ENCODE data around the gene ZNF609. TPM values are rescaled to one million over a fixed set of nuclear protein-coding genes. Genes with fewer than 3 reads are reported as not detected.
A peak's percentile ranks its signal among the peaks of the same experiment; 100 is the strongest.

The ZNF609 gene
- total and polyA plus RNA-seq, 2 of the 13 experiments (the other 11 are each of a cell fraction or from before 2014, with no cell fraction given): 8.9 to 9.9 TPM

DNA sequence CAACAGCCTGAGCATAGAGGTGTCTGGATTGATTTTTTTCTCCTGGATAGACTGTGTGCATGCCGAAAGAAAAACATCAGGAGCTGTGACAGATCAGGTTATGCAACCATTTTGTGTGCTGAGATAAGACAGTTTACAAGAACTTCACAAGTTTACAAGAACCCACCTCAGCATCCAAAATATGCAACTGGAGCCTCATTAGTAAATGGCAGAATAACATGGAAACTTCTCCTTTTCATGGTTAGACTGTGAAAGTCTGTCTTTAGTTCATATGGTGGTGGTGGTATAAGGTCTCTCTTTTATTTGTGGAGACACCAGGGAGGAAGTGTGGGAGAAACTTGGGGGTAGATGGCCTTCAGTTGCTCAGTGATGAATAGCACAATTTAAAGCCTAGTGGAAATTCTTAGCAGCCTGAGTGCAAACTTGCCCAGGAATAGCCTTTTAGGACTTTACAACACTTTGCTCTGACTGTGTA, 3.7 kb upstream of the ZNF609 start (continued):
- no peak for TF ChIP-seq RARG (CRISPR knock-in tag; IDR thresholded peaks at IDR 0.05; ENCODE audit: low read depth)
- no peak for TF ChIP-seq FOXK2 (IDR thresholded peaks at IDR 0.05)
- no peak for TF ChIP-seq HES4 (CRISPR knock-in tag; IDR thresholded peaks at IDR 0.05; ENCODE audit: borderline replicate concordance)
- TF ChIP-seq HNF4G (IDR thresholded peaks at IDR 0.05; ENCODE audit: borderline replicate concordance, low read depth, low read length): no peak
- TF ChIP-seq HNF4G (CRISPR knock-in tag; IDR thresholded peaks at IDR 0.05; ENCODE audit: borderline replicate concordance, low read depth): no peak
- no peak for TF ChIP-seq ZNF644 (CRISPR knock-in tag; IDR thresholded peaks at IDR 0.05; ENCODE audit: low read depth)
- TF ChIP-seq CENPT (CRISPR knock-in tag; IDR thresholded peaks at IDR 0.05; ENCODE audit: low read depth): no peak
- TF ChIP-seq, protein P1, sequence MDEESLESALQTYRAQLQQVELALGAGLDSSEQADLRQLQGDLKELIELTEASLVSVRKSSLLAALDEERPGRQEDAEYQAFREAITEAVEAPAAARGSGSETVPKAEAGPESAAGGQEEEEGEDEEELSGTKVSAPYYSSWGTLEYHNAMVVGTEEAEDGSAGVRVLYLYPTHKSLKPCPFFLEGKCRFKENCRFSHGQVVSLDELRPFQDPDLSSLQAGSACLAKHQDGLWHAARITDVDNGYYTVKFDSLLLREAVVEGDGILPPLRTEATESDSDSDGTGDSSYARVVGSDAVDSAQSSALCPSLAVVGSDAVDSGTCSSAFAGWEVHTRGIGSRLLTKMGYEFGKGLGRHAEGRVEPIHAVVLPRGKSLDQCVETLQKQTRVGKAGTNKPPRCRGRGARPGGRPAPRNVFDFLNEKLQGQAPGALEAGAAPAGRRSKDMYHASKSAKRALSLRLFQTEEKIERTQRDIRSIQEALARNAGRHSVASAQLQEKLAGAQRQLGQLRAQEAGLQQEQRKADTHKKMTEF (CRISPR knock-in tag; IDR thresholded peaks at IDR 0.05): 0 out of 2 replicates have a peak, but pooled peaks have one; percentile 23
- TF ChIP-seq, protein P2, sequence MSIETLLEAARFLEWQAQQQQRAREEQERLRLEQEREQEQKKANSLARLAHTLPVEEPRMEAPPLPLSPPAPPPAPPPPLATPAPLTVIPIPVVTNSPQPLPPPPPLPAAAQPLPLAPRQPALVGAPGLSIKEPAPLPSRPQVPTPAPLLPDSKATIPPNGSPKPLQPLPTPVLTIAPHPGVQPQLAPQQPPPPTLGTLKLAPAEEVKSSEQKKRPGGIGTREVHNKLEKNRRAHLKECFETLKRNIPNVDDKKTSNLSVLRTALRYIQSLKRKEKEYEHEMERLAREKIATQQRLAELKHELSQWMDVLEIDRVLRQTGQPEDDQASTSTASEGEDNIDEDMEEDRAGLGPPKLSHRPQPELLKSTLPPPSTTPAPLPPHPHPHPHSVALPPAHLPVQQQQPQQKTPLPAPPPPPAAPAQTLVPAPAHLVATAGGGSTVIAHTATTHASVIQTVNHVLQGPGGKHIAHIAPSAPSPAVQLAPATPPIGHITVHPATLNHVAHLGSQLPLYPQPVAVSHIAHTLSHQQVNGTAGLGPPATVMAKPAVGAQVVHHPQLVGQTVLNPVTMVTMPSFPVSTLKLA (IDR thresholded peaks at IDR 0.05): no peak
- no peak for TF ChIP-seq MZF1 (CRISPR knock-in tag; IDR thresholded peaks at IDR 0.05; ENCODE audit: borderline replicate concordance)
- TF ChIP-seq SAP130 (CRISPR knock-in tag; IDR thresholded peaks at IDR 0.05; ENCODE audit: low read depth): peak; percentile 47; the same call in 1 of the 2 replicates
- TF ChIP-seq, protein P3, sequence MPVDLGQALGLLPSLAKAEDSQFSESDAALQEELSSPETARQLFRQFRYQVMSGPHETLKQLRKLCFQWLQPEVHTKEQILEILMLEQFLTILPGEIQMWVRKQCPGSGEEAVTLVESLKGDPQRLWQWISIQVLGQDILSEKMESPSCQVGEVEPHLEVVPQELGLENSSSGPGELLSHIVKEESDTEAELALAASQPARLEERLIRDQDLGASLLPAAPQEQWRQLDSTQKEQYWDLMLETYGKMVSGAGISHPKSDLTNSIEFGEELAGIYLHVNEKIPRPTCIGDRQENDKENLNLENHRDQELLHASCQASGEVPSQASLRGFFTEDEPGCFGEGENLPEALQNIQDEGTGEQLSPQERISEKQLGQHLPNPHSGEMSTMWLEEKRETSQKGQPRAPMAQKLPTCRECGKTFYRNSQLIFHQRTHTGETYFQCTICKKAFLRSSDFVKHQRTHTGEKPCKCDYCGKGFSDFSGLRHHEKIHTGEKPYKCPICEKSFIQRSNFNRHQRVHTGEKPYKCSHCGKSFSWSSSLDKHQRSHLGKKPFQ (CRISPR knock-in tag; IDR thresholded peaks at IDR 0.05; ENCODE audit: insufficient replicate concordance): no peak
- no peak for TF ChIP-seq EEA1 (CRISPR knock-in tag; IDR thresholded peaks at IDR 0.05; ENCODE audit: borderline replicate concordance)
- TF ChIP-seq ETV6 (CRISPR knock-in tag; conservative IDR thresholded peaks at IDR 0.05): no peak
- TF ChIP-seq ZNF761 (CRISPR knock-in tag; conservative IDR thresholded peaks at IDR 0.05): no peak
- TF ChIP-seq, protein P4, sequence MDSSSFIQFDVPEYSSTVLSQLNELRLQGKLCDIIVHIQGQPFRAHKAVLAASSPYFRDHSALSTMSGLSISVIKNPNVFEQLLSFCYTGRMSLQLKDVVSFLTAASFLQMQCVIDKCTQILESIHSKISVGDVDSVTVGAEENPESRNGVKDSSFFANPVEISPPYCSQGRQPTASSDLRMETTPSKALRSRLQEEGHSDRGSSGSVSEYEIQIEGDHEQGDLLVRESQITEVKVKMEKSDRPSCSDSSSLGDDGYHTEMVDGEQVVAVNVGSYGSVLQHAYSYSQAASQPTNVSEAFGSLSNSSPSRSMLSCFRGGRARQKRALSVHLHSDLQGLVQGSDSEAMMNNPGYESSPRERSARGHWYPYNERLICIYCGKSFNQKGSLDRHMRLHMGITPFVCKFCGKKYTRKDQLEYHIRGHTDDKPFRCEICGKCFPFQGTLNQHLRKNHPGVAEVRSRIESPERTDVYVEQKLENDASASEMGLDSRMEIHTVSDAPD (CRISPR knock-in tag; IDR thresholded peaks at IDR 0.05): no peak
- no peak for TF ChIP-seq ZMYM4 (CRISPR knock-in tag; IDR thresholded peaks at IDR 0.05)
- TF ChIP-seq ARID2 (CRISPR knock-in tag; IDR thresholded peaks at IDR 0.05; ENCODE audit: borderline replicate concordance): no peak
- TF ChIP-seq SMARCC2 (IDR thresholded peaks at IDR 0.05): no peak
- TF ChIP-seq SMAD1 (CRISPR knock-in tag; IDR thresholded peaks at IDR 0.05; ENCODE audit: borderline replicate concordance, low read depth): no peak
- TF ChIP-seq ZZZ3 (CRISPR knock-in tag; IDR thresholded peaks at IDR 0.05; ENCODE audit: borderline replicate concordance): no peak
- no peak for TF ChIP-seq ELF1 (CRISPR knock-in tag; IDR thresholded peaks at IDR 0.05)
- TF ChIP-seq, protein P5, sequence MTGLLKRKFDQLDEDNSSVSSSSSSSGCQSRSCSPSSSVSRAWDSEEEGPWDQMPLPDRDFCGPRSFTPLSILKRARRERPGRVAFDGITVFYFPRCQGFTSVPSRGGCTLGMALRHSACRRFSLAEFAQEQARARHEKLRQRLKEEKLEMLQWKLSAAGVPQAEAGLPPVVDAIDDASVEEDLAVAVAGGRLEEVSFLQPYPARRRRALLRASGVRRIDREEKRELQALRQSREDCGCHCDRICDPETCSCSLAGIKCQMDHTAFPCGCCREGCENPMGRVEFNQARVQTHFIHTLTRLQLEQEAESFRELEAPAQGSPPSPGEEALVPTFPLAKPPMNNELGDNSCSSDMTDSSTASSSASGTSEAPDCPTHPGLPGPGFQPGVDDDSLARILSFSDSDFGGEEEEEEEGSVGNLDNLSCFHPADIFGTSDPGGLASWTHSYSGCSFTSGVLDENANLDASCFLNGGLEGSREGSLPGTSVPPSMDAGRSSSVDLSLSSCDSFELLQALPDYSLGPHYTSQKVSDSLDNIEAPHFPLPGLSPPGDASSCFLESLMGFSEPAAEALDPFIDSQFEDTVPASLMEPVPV (CRISPR knock-in tag; IDR thresholded peaks at IDR 0.05): no peak
